A673 (cell line): ENCODE data around the gene UGT1A7. TPM values are rescaled to one million over a fixed set of nuclear protein-coding genes. Genes with fewer than 3 reads are reported as not detected.

Experiments used
- BruUV-seq: library from RNA; stranded (reverse); fragments of 400-500 nt; replicated peaks from 2 replicates; lab custom pipeline; 2021; lab: Mats Ljungman, UMichigan
- CTCF ChIA-PET: fragments of 300-600 bp; sonication (Branson Sonifier 250); formaldehyde crosslinking; loops from one replicate; lab custom pipeline; 2022; ENCODE audit warnings: antibody characterized with exemption; lab: Charles Lee
- POLR2A ChIA-PET: fragments of 300-600 bp; sonication (Branson Sonifier 250); formaldehyde crosslinking; loops from one replicate; lab custom pipeline; 2022; ENCODE audit warnings: antibody characterized with exemption; ENCODE audit not compliant: low non-redundant PET; lab: Charles Lee
- DNase-seq: peaks from one replicate; pipeline ENCODE4 v3.0.0-alpha.2; 2015; ENCODE audit warnings: low spot score
- H3K27ac ChIP-seq: fragments of 200-600 bp; sonication (generic); 2 replicates; pipeline ENCODE4 v1.5.1; 2016; ENCODE audit warnings: mixed run types, low read depth, mild to moderate bottlenecking, mixed read lengths, antibody characterized with exemption, low read length; ENCODE audit not compliant: poor library complexity, severe bottlenecking
- H3K27me3 ChIP-seq: fragments of 200-600 bp; sonication (generic); replicated peaks from 2 replicates; pipeline ENCODE4 v1.6.1; 2017; ENCODE audit warnings: mixed run types, low read depth, mild to moderate bottlenecking, mixed read lengths, antibody characterized with exemption, low read length; ENCODE audit not compliant: insufficient read depth, poor library complexity
- H3K36me3 ChIP-seq: fragments of 200-600 bp; sonication (generic); 2 replicates; pipeline ENCODE4 v1.6.1; 2016; ENCODE audit warnings: mixed run types, mild to moderate bottlenecking, mixed read lengths, antibody characterized with exemption, low read length; ENCODE audit not compliant: insufficient read depth, poor library complexity, severe bottlenecking
- H3K4me1 ChIP-seq: fragments of 200-600 bp; sonication (generic); 2 replicates; pipeline ENCODE4 v1.6.1; 2017; ENCODE audit warnings: mixed run types, mild to moderate bottlenecking, mixed read lengths, antibody characterized with exemption, low read length; ENCODE audit not compliant: insufficient read depth, poor library complexity, severe bottlenecking
- H3K4me3 ChIP-seq: fragments of 200-600 bp; sonication (generic); 2 replicates; pipeline ENCODE4 v1.5.1; 2016; ENCODE audit warnings: low read depth, mixed run types, mild to moderate bottlenecking, mixed read lengths, low read length; ENCODE audit not compliant: poor library complexity, severe bottlenecking
- H3K9me3 ChIP-seq: fragments of 200-600 bp; sonication (generic); 2 replicates; pipeline ENCODE4 v1.6.1; 2016; ENCODE audit warnings: mixed run types, low read depth, mild to moderate bottlenecking, mixed read lengths, antibody characterized with exemption, low read length; ENCODE audit not compliant: poor library complexity, severe bottlenecking
- CTCF ChIP-seq: fragments of 300-800, 200-600 bp; sonication (generic); conservative IDR thresholded peaks from 2 replicates; pipeline ENCODE4 v1.5.1; 2017; ENCODE audit warnings: low read depth, mild to moderate bottlenecking, antibody characterized with exemption, low read length, moderate library complexity, mixed read lengths
- EZH2 ChIP-seq: fragments of 200-600 bp; sonication (generic); IDR thresholded peaks from 2 replicates; pipeline ENCODE4 v1.6.1; 2017; ENCODE audit warnings: borderline replicate concordance, low read depth, mild to moderate bottlenecking, mixed read lengths, antibody characterized with exemption, low read length; ENCODE audit not compliant: poor library complexity, severe bottlenecking
- intact Hi-C: fragments of 100-400 bp; cut with micrococcal nuclease; formaldehyde crosslinking; loops from one replicate; pipeline ENCODE4 v1.10.0; 2022; ENCODE audit not compliant: unreplicated experiment
- total RNA-seq: library from RNA; stranded (reverse); gene quantifications from 2 replicates; pipeline ENCODE4 v1.2.3, GENCODE V29; 2021

UGT1A7 gene
- total RNA-seq, 1 experiment from 2014 or later: not detected

- intact Hi-C loops: no loop called here
- no TSS peak for BruUV-seq
- no peaks in the 10 kb centered on the region for H3K4me1 ChIP-seq
- ChIA-PET CTCF (interaction anchor here (0.6 kb wide), 1 partner anchor 10 kb away, joined by 14 read pairs; no protein-coding TSS in a partner anchor), POLR2A (no interaction called here)
- no peaks in the 10 kb centered on the region for H3K36me3 ChIP-seq
- no peak for DNase-seq
- H3K27me3 ChIP-seq: no peaks in the 10 kb centered on the region
- H3K9me3 ChIP-seq: no peaks in the 10 kb centered on the region
- no peak overlapping the region for H3K4me3 ChIP-seq
- H3K27ac ChIP-seq: no peak overlapping the region
- TF ChIP-seq CTCF (no peak), EZH2 (no peak)
Observed at GRCh38 chr2:233822101-233822771, 140.5 kb downstream of the UGT1A7 start.

Other genes with a start within 250 kb of the UGT1A7 start
- gene USP40, start 115.1 kb upstream of the UGT1A7 start, total RNA-seq: 29.6 and 35.6 TPM in 2 replicates
- not detected in 2 replicates for gene UGT1A8, start 64.3 kb upstream of the UGT1A7 start, total RNA-seq
- gene UGT1A10, start 45.5 kb upstream of the UGT1A7 start, total RNA-seq: not detected in 2 replicates
- not detected in 2 replicates for gene UGT1A9, start 10.0 kb upstream of the UGT1A7 start, total RNA-seq
- not detected in 2 replicates for gene UGT1A6, start 11.0 kb downstream of the UGT1A7 start, total RNA-seq
- not detected in 2 replicates for gene UGT1A5, start 31.0 kb downstream of the UGT1A7 start, total RNA-seq
- 0.11 TPM in 1 of 2 replicates, not detected in the other for gene UGT1A4, start 36.8 kb downstream of the UGT1A7 start, total RNA-seq
- gene UGT1A3, start 47.1 kb downstream of the UGT1A7 start, total RNA-seq: not detected in 2 replicates
- gene UGT1A1, start 78.4 kb downstream of the UGT1A7 start, total RNA-seq: not detected in 2 replicates
- gene MROH2A, start 96.4 kb downstream of the UGT1A7 start, total RNA-seq: 0.92 and 1.3 TPM in 2 replicates
- gene HJURP, start 172.6 kb downstream of the UGT1A7 start, total RNA-seq: 103 and 107 TPM in 2 replicates
- gene TRPM8, start 235.5 kb downstream of the UGT1A7 start, total RNA-seq: 3.6 and 8.9 TPM in 2 replicates